ENCODE measurements around the gene MYB.

DNA sequence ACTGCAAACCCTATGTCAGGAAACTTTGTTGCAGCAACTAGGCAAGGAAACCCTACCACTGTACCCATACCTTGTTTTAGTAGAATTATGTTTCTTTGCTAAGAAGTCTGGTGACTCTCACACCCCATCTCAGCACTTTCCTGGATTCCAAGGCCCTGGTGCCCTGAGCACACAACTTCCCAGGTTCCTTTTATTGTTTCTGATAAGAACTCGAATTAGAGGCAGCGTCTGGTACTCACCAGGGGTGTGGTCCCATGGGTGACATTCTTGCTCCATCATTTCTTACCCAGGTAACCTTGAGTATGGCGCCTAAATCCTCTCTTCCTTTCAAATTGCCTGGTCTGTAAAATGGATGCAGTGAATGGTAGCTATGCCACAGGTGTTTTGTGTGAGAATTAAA is 34.1 kb downstream of the MYB start:
- TF ChIP-seq, protein P1, sequence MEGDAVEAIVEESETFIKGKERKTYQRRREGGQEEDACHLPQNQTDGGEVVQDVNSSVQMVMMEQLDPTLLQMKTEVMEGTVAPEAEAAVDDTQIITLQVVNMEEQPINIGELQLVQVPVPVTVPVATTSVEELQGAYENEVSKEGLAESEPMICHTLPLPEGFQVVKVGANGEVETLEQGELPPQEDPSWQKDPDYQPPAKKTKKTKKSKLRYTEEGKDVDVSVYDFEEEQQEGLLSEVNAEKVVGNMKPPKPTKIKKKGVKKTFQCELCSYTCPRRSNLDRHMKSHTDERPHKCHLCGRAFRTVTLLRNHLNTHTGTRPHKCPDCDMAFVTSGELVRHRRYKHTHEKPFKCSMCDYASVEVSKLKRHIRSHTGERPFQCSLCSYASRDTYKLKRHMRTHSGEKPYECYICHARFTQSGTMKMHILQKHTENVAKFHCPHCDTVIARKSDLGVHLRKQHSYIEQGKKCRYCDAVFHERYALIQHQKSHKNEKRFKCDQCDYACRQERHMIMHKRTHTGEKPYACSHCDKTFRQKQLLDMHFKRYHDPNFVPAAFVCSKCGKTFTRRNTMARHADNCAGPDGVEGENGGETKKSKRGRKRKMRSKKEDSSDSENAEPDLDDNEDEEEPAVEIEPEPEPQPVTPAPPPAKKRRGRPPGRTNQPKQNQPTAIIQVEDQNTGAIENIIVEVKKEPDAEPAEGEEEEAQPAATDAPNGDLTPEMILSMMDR (conservative IDR thresholded peaks at IDR 0.05; ENCODE audit: low read depth, low read length) = no peak
- TF ChIP-seq POLR2A (IDR thresholded peaks at IDR 0.05; ENCODE audit: low read depth, low read length) (no peak), MAZ (IDR thresholded peaks at IDR 0.05; ENCODE audit: borderline replicate concordance, low read depth, low read length) (no peak), NFE2L2 (IDR thresholded peaks at IDR 0.05; ENCODE audit: low read depth, low read length) (no peak), SMC3 (IDR thresholded peaks at IDR 0.05; ENCODE audit: low read depth, low read length) (no peak), MAFK (IDR thresholded peaks at IDR 0.05; ENCODE audit: low read depth, low read length) (no peak), MXI1 (IDR thresholded peaks at IDR 0.05; ENCODE audit: borderline replicate concordance, low read depth, low read length) (no peak), RCOR1 (IDR thresholded peaks at IDR 0.05; ENCODE audit: insufficient replicate concordance, low read length) (no peak), RFX5 (IDR thresholded peaks at IDR 0.05; ENCODE audit: low read depth, low read length) (no peak)

Measured in IMR-90 (cell line).